Activated CD4-positive, alpha-beta T cell treated with anti-CD3 and anti-CD28 coated beads for 36 hours (primary cell): ENCODE results near the gene KLHL13. TPM values are rescaled to one million over a fixed set of nuclear protein-coding genes. Genes with fewer than 3 reads are reported as not detected.
A peak's percentile ranks its signal among the peaks of the same experiment; 100 is the strongest.
"Not testable (repeated sequence)": the region's sequence is repeated elsewhere in the genome, so short reads cannot be mapped to it uniquely, and the experiment has no call there.

Source experiments
- ATAC-seq: fragments of 200-7000 bp; cut with Tn5 transposase; one replicate; pipeline ENCODE4 v1.10.0; 2021; ENCODE audit warnings: mild to moderate bottlenecking, moderate library complexity
- CTCF ChIA-PET: fragments of 350-600 bp; sonication (Branson Sonifier 250); formaldehyde crosslinking; loops from one replicate; lab custom pipeline; 2021; ENCODE audit warnings: antibody characterized with exemption; lab: Charles Lee
- POLR2A ChIA-PET: fragments of 350-600 bp; sonication (Branson Sonifier 250); formaldehyde crosslinking; loops from one replicate; lab custom pipeline; 2021; ENCODE audit warnings: antibody characterized with exemption, inconsistent platforms; lab: Charles Lee
- DNase-seq: peaks from one replicate; pipeline ENCODE4 v3.0.0-alpha.2; 2020
- H3K27ac Mint-ChIP-seq: one replicate; pipeline ENCODE4 v1.8.0; 2021; ENCODE audit warnings: mixed read lengths
- H3K27me3 Mint-ChIP-seq: one replicate; pipeline ENCODE4 v1.8.0; 2021; ENCODE audit warnings: mixed read lengths
- H3K36me3 Mint-ChIP-seq: one replicate; pipeline ENCODE4 v1.8.0; 2021; ENCODE audit warnings: low read depth, mixed read lengths
- H3K4me1 Mint-ChIP-seq: one replicate; pipeline ENCODE4 v1.8.0; 2021; ENCODE audit warnings: mixed read lengths
- H3K4me3 Mint-ChIP-seq: one replicate; pipeline ENCODE4 v1.8.0; 2021; ENCODE audit warnings: mild to moderate bottlenecking, moderate library complexity, mixed read lengths
- H3K9me3 Mint-ChIP-seq: one replicate; pipeline ENCODE4 v1.8.0; 2021; ENCODE audit warnings: low read depth, mixed read lengths
- intact Hi-C, 2 experiments: fragments of 100-400 bp; cut with DNase I in 1 of 2; cut with micrococcal nuclease in 1 of 2; formaldehyde crosslinking; loops; one replicate each; pipeline versions ENCODE4 v1.14.2 to v1.15.1; 2022 to 2024; cut with DNase I, micrococcal nuclease
- total RNA-seq, 2 experiments: library from RNA; stranded (reverse); gene quantifications; one replicate each; pipeline ENCODE4 v1.2.3, GENCODE V29; 2021

The KLHL13 gene
- total RNA-seq, 2 experiments from 2014 or later = 2.0 to 3.5 TPM

DNA sequence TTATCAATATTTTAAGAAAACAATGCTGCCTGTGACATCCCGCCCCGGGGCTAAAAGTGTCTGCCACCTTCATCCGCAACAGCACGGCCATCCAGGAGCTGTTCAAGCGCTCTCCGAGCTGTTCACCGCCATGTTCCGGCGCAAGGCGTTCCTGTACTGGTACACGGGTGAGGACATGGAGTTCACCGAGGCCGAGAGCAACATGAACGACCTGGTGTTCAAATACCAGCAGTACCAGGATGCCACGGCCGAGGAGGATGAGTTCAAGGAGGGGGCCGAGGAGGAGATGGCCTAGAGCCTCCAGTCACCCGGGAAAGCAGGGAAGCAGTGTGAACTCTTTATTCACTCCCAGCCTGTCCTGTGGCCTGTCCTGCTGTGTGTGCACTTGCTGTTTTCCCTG, 12.1 kb upstream of the KLHL13 start:
- POLR2A ChIA-PET = no interaction called here
- DNase-seq = no peak
- H3K9me3 Mint-ChIP-seq = no peaks in the 10 kb centered on the region
- CTCF ChIA-PET = no interaction called here
- intact Hi-C loops = no loop called here
- no peak for ATAC-seq
- no peaks in the 10 kb centered on the region for H3K27me3 Mint-ChIP-seq
- H3K36me3 Mint-ChIP-seq = no peaks in the 10 kb centered on the region
- H3K4me3 Mint-ChIP-seq = no peak overlapping the region
- no peaks in the 10 kb centered on the region for H3K4me1 Mint-ChIP-seq
- no peak overlapping the region for H3K27ac Mint-ChIP-seq

DNA sequence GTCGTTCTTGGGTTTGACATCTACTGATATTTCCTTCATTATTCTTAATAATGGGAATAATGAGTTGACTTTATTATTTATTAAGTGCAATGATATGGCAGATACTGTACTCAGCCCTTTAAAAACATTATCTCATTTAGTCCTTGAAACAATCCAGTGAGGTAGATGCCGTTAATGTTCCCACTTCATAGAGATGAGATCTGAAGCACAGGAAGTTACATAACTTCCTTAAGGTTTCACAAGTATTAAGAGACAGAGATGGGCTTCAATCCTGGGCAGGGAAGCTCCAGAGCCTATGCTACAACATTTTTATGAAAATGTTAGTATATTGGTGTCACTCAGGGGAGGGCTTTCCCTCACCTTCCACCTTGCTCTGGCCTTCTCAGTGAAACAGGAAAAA, 9.7 kb upstream of the KLHL13 start:
- H3K27ac Mint-ChIP-seq = no peak overlapping the region
- ATAC-seq (no peak), DNase-seq (no peak)
- H3K4me3 Mint-ChIP-seq = no peak overlapping the region
- H3K27me3 Mint-ChIP-seq = no peaks in the 10 kb centered on the region
- POLR2A ChIA-PET = no interaction called here
- H3K4me1 Mint-ChIP-seq = no peaks in the 10 kb centered on the region
- no peaks in the 10 kb centered on the region for H3K36me3 Mint-ChIP-seq
- CTCF ChIA-PET = no interaction called here
- intact Hi-C loops = no loop called here
- no peaks in the 10 kb centered on the region for H3K9me3 Mint-ChIP-seq

DNA sequence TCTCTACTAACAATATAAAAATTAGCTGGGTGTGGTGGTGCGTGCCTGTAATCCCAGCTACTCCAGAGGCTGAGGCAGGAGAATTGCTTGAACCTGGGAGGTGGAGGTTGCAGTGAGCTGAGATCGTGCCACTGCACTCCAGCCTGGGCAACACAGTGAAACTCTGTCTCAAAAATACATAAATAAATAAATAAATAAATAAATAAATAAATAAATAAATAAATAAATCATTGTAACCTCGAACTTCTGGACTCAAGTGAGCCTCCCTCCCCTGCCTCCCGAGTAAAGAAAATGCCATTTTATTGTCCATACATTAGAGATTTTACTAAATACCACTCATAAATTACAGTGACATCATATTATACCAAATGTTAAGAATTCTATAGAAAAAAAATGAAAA, 7.6 kb upstream of the KLHL13 start:
- H3K27me3 Mint-ChIP-seq, DNase-seq, POLR2A ChIA-PET, H3K4me3 Mint-ChIP-seq, CTCF ChIA-PET, intact Hi-C loops, H3K27ac Mint-ChIP-seq, ATAC-seq, H3K9me3 Mint-ChIP-seq, H3K36me3 Mint-ChIP-seq, H3K4me1 Mint-ChIP-seq: not testable (repeated sequence)

DNA sequence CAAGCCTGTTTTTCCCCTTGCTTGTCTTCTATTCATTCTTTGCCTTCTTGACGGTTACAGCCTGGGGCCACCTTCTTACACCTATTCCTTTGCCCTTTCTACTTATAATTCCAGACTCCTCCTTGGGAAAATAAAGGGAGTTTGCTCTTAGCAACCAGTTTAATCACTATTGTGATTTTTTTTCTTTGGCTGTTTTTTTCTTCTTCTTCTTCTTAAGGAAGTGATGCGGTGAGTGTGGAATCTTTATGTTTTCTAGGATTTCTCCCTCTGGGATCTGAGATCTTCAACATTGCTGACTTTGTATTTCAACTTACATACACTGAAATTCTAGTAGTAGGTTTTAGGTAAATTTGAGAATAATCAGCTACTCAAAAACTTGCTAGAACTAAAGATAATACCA, 1.1 kb upstream of the KLHL13 start:
- ChIA-PET CTCF (no interaction called here), POLR2A (no interaction called here)
- H3K36me3 Mint-ChIP-seq = no peaks in the 10 kb centered on the region
- intact Hi-C loops = loop anchor here in 1 of 2 experiments (5.0 kb wide), 1 partner anchor 230 kb away; the partner anchor contains the start of gene WDR44
- peaks cover 8% of the 10 kb centered on the region for H3K4me1 Mint-ChIP-seq
- H3K27ac Mint-ChIP-seq = no peak overlapping the region
- DNase-seq (no peak), ATAC-seq (no peak)
- H3K27me3 Mint-ChIP-seq = peaks cover 10% of the 10 kb centered on the region
- no peak overlapping the region for H3K4me3 Mint-ChIP-seq
- H3K9me3 Mint-ChIP-seq = no peaks in the 10 kb centered on the region

DNA sequence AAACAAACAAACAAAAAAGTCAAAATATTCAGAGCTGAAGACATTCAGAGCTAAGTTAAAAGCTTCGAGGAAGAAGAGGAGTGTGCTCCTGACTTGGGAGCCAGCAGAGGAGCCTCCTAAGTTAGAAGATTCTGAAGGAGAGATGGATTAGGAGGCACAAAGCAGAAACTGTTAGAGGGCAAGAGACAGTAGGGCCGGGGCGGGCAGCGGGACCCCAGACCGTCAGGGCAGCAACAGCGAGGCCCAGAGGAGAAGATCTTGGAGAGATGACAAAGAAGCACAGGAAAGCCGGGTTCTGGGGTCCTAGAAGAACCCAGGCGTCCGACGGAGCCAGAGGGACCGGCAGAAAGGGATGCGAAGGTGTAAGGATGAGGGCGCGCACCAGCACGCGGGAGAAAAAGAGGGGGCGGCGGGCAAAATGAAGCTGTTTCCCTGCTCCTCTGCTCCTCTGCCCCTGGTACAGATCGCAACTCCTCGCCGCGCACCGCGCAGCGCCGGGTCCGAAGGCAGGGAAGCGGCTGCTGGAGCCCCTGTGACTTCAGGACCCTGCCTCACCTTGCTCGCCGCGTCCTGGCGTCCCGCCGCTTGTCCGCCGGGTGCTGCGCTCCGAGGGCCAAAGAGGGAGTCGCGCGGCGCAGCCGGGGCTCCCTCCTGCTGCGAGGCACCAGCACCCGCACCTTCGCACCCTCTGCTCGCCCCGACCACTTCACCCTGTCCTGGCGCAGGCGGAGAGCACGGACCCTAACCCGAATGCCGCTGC, 477 bp downstream of the KLHL13 start:
- POLR2A ChIA-PET = no interaction called here
- peak overlapping the region; percentile 73 for H3K4me3 Mint-ChIP-seq
- DNase-seq (peak; percentile 27), ATAC-seq (peak; percentile 33)
- no peaks in the 10 kb centered on the region for H3K36me3 Mint-ChIP-seq
- CTCF ChIA-PET = no interaction called here
- peaks cover 8% of the 10 kb centered on the region for H3K4me1 Mint-ChIP-seq
- H3K27me3 Mint-ChIP-seq = peaks cover 9% of the 10 kb centered on the region
- no peaks in the 10 kb centered on the region for H3K9me3 Mint-ChIP-seq
- intact Hi-C loops = loop anchor here in 1 of 2 experiments (5.0 kb wide), 1 partner anchor 231 kb away; the partner anchor contains the start of gene WDR44
- peak overlapping the region; percentile 65 for H3K27ac Mint-ChIP-seq

DNA sequence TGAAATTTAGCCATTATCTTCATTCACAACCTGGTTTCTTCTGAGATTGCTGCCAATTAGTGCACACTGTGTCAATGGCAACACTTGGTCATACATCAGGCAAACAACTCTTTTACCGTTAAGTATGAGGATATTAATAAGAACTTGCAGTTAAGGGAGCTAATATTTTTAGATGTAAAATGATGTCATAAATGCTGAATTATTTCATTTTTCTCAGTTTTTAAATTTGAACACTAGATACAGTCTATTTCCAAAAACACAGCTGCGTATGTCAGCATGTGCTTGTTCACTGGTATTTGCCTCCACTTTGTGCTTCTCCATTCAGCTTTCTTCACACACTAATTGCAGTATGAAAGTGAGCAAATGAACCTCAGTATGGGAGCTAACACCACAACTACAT, 1.6 kb downstream of the KLHL13 start:
- H3K4me1 Mint-ChIP-seq = peaks cover 8% of the 10 kb centered on the region
- POLR2A ChIA-PET = no interaction called here
- no peak overlapping the region for H3K4me3 Mint-ChIP-seq
- H3K27ac Mint-ChIP-seq = no peak overlapping the region
- H3K36me3 Mint-ChIP-seq = no peaks in the 10 kb centered on the region
- H3K9me3 Mint-ChIP-seq = no peaks in the 10 kb centered on the region
- DNase-seq = no peak
- H3K27me3 Mint-ChIP-seq = peaks cover 7% of the 10 kb centered on the region
- no peak for ATAC-seq
- CTCF ChIA-PET = no interaction called here
- intact Hi-C loops = loop anchor here in 1 of 2 experiments (5.0 kb wide), 1 partner anchor 232 kb away; the partner anchor contains the start of gene WDR44

DNA sequence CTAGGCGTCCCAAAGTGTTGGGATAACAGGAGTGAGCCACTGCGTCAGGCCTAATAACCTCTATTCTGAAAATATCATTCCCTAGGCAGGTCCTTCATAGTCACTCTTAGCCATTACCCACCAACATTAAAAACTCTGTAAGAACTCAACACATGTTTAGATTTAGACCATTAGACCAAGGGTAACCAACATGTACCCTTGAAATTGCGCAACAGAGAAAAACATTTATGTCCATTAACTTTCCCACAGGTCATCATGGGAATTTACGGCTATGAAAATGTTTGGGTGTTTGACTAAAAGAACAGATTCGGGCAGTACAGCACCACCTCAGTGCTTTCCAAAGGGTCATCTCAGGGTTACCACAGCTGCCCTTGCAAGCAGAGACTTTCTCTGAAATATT, 7.5 kb downstream of the KLHL13 start:
- Mint-ChIP-seq H3K4me3 (no peak overlapping the region), H3K4me1 (no peaks in the 10 kb centered on the region), H3K27me3 (no peaks in the 10 kb centered on the region), H3K9me3 (no peaks in the 10 kb centered on the region), H3K27ac (no peak overlapping the region), H3K36me3 (no peaks in the 10 kb centered on the region)
- intact Hi-C loops = no loop called here
- ChIA-PET CTCF (interaction anchor here (0.6 kb wide), 1 partner anchor 264 kb away, joined by 3 read pairs; no protein-coding TSS in a partner anchor), POLR2A (no interaction called here)
- ATAC-seq = no peak
- no peak for DNase-seq

DNA sequence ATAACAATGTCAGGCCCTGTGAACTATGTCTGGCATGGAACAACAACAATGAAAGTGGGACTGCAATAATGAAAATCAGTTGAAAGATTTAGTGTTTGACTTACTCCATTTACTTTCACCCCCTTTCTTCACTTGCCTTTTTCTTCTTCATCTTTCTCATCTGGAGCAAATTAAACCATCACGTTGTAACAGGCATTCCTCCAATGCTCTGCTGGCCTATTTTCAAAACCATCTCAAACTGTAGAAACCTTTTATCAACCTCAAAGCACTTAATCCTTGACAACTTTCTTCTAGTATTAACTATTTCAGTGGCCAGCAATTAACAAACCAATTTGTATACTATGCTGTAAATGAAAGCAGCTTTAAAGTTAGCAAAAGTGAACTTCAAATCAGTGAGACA, 8.3 kb downstream of the KLHL13 start:
- intact Hi-C loops = no loop called here
- ATAC-seq (no peak), DNase-seq (no peak)
- no peaks in the 10 kb centered on the region for H3K27me3 Mint-ChIP-seq
- H3K4me3 Mint-ChIP-seq = no peak overlapping the region
- no peaks in the 10 kb centered on the region for H3K36me3 Mint-ChIP-seq
- POLR2A ChIA-PET = no interaction called here
- H3K4me1 Mint-ChIP-seq = no peaks in the 10 kb centered on the region
- CTCF ChIA-PET = no interaction called here
- H3K27ac Mint-ChIP-seq = no peak overlapping the region
- no peaks in the 10 kb centered on the region for H3K9me3 Mint-ChIP-seq

DNA sequence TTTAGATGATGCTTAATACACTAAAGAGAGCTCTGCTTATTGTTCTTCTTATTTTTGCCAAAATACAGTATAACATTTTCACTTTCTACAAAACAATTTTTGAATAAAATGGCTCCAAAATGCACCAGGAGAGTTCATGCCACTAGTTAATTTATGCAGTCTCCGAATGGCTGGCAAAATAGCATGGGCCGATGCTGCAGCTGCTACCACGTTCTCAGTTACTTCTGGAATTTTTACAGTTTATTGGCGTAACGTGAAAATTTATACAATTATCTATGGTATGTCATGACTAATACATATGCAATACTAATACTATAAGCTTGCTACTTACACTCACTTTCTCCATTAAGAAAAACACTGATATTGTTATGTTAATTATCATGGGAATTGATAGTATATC, 16.5 kb downstream of the KLHL13 start:
- no peaks in the 10 kb centered on the region for H3K36me3 Mint-ChIP-seq
- no peaks in the 10 kb centered on the region for H3K4me1 Mint-ChIP-seq
- H3K4me3 Mint-ChIP-seq = no peak overlapping the region
- no peak overlapping the region for H3K27ac Mint-ChIP-seq
- DNase-seq = no peak
- no peaks in the 10 kb centered on the region for H3K9me3 Mint-ChIP-seq
- ATAC-seq = no peak
- no peaks in the 10 kb centered on the region for H3K27me3 Mint-ChIP-seq
- intact Hi-C loops = no loop called here
- ChIA-PET CTCF (no interaction called here), POLR2A (no interaction called here)

DNA sequence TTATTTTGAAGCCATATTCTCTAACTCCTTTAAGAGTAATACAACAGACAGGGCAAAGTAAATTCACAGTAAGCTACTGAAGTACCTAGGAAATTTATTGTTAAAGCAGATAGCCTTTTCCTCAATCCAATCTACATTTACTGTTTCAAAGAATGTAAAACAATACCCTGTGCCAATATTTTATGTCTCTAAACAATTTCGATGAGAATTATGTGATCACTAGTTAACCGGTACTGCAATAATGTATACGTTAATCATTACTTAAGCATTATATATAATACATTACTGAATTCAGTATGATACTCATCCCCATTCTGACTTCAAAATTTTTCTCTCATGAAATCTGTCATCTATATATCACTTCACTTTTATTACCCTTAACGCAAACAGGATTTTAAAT, 28.5 kb downstream of the KLHL13 start:
- H3K4me1 Mint-ChIP-seq = no peaks in the 10 kb centered on the region
- no peak overlapping the region for H3K27ac Mint-ChIP-seq
- H3K4me3 Mint-ChIP-seq = no peak overlapping the region
- DNase-seq (no peak), ATAC-seq (no peak)
- no peaks in the 10 kb centered on the region for H3K36me3 Mint-ChIP-seq
- intact Hi-C loops = no loop called here
- no peaks in the 10 kb centered on the region for H3K27me3 Mint-ChIP-seq
- CTCF ChIA-PET = no interaction called here
- POLR2A ChIA-PET = no interaction called here
- no peaks in the 10 kb centered on the region for H3K9me3 Mint-ChIP-seq

DNA sequence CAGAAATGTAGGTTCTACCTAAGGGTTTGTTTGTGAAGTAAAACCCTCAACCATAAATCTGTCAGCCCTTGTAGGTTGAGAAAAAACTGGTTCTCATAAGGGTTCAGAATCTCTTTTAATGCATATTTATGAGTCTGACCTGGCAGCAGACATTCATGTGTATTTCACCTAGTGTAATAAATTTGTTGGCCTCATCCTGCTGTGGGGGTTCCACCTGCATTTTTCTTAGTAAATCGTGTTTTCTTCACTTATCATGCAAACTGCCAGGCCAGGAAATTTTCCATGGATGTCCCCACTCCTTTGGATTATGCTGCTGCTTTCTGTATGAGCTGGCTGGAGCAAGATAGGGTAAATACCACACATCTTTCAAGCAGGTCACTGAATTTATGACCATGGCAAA, 42.4 kb downstream of the KLHL13 start:
- H3K9me3 Mint-ChIP-seq = no peaks in the 10 kb centered on the region
- H3K27me3 Mint-ChIP-seq = no peaks in the 10 kb centered on the region
- no peaks in the 10 kb centered on the region for H3K36me3 Mint-ChIP-seq
- H3K27ac Mint-ChIP-seq = no peak overlapping the region
- intact Hi-C loops = no loop called here
- no peak overlapping the region for H3K4me3 Mint-ChIP-seq
- ATAC-seq (no peak), DNase-seq (no peak)
- ChIA-PET POLR2A (no interaction called here), CTCF (no interaction called here)
- no peaks in the 10 kb centered on the region for H3K4me1 Mint-ChIP-seq

DNA sequence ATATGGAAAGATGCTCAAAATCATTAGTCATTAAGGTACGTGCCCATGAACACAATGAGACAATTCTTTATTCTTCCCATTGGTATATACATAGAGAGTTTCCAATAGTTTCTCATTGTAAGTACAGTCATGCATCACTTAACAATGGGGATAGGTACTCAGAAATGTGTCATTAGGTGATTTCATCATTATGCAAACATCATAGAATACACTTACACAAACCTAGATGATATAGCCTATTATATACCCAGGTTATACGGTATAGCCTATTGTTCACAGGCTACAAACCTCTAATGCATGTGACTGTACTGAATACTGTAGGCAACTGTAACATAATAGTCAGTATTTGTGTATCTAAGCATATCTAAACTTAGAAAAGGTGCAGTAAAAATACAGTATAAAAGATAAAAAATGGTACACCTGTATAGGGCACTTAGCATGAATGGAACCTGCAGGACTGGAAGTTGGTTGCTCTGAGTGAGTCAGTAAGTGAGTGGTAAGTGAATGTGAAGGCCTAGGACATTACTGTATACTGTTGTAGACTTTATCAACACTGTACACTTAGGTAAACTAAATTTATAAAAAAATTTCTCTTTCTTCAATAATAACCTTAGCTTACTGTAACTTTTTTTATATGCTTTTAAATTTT, 49.6 kb downstream of the KLHL13 start:
- ATAC-seq (no peak), DNase-seq (no peak)
- no peaks in the 10 kb centered on the region for H3K27me3 Mint-ChIP-seq
- no peaks in the 10 kb centered on the region for H3K9me3 Mint-ChIP-seq
- CTCF ChIA-PET = no interaction called here
- no peak overlapping the region for H3K27ac Mint-ChIP-seq
- no peaks in the 10 kb centered on the region for H3K36me3 Mint-ChIP-seq
- H3K4me3 Mint-ChIP-seq = no peak overlapping the region
- H3K4me1 Mint-ChIP-seq = no peaks in the 10 kb centered on the region
- intact Hi-C loops = no loop called here
- POLR2A ChIA-PET = no interaction called here
